GM08714 (cell line): Measurements from ENCODE around the gene SMOC2.
"Not testable (repeated sequence)": the region's sequence is repeated elsewhere in the genome, so short reads cannot be mapped to it uniquely, and the experiment has no call there.

Experiments
- H3K4me3 ChIP-seq: fragments of 200-500 bp; sonication (Bioruptor generic); 2 replicates; pipeline ENCODE4 v1.5.1; 2014; ENCODE audit warnings: mild to moderate bottlenecking, low read length, inconsistent platforms
- ZNF274 ChIP-seq: IDR thresholded peaks from 2 replicates; pipeline ENCODE4 v1.6.1; 2012; ENCODE audit warnings: mild to moderate bottlenecking, low read depth, low read length

The SMOC2 gene

GRCh38 chr6:168686029-168686738 lies 245.2 kb downstream of the SMOC2 start:
- no peak for TF ChIP-seq ZNF274
- no peak overlapping the region for H3K4me3 ChIP-seq

- TF ChIP-seq ZNF274 = no peak
- H3K4me3 ChIP-seq = no peak overlapping the region
Measured at GRCh38 chr6:168686831-168687730, 246.1 kb downstream of the SMOC2 start.

DNA sequence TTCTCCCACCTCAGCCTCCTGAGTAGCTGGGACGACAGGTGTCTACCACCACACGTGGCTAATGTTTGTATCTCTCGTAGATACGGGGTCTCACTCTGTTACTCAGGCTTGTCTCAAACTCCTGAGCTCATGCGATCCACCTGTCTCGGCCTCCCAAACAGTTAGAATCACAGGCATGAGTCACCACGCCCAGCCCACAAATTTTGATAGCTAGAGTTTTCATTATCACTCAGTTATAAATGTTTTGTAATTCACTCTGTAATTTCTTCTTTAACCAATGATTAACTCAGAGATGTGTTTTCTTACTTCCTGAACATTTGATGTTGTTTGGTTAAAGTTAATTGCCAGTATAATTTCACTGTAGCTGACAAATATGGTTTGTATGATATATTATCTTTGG lies 249.3 kb downstream of the SMOC2 start:
- no peak overlapping the region for H3K4me3 ChIP-seq
- no peak for TF ChIP-seq ZNF274

GRCh38 chr6:168691774-168692173 lies 250.8 kb downstream of the SMOC2 start:
- no peak for TF ChIP-seq ZNF274

DNA sequence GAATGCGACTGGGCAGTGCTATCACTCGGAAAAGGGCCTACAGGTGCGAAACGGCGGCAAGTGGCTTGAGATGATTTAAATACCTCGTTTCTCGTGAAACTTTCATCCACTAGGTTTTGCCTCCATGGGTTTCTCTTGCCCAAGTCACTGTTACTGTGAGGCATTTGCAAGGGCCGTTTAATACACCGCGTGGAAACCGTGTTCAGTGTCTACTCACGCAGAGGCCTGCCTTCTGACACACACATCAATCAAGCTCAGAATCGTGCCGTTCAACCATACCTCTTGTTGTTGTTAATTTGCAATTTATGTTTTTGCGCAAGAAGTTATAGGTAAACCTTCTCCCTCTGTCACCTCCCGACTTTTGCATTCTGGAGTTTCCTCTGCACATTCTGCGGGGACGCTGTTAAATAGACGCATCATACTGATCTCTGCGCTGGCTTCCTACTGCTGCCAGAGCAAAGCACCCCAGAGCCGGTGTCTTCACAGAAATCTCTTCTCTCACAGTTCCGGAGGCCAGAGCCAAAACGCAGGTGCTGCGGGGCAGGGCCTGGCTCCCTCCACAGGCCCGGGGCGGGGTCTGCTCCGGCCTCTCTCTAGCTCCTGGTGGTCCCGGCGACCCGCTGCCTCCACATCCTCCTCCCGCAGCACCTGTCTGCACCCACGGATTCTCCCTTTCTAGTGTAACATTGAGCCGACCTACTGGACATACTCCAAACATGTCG lies 251.4 kb downstream of the SMOC2 start:
- no peak overlapping the region for H3K4me3 ChIP-seq
- TF ChIP-seq ZNF274 = no peak

More at GRCh38 chr6:168691774-168692173, 250.8 kb downstream of the SMOC2 start:
- no peak overlapping the region for H3K4me3 ChIP-seq

DNA sequence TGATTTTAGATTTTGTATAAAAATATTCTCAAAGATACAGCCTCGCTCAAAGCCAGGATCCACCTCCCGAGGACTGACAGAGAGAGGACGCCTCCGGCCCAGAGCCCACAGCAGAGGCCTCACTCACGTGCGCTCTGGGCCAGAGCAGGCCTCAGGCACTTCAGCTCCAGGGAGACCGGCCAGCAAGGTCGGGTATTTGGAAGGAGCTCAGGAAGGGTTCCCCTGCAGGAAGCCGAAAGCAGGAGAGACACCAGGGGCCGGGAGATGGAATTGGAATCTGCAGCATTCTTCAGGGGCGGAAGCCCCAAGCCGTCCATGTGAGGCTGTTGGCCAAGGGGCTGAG lies 251.9 kb downstream of the SMOC2 start:
- H3K4me3 ChIP-seq = not testable (repeated sequence)

DNA sequence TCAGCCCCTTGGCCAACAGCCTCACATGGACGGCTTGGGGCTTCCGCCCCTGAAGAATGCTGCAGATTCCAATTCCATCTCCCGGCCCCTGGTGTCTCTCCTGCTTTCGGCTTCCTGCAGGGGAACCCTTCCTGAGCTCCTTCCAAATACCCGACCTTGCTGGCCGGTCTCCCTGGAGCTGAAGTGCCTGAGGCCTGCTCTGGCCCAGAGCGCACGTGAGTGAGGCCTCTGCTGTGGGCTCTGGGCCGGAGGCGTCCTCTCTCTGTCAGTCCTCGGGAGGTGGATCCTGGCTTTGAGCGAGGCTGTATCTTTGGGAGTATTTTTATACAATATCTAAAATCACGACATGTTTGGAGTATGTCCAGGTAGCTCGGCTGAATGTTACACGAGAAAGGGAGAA lies 253.8 kb downstream of the SMOC2 start:
- H3K4me3 ChIP-seq = not testable (repeated sequence)

GRCh38 chr6:168695701-168696100 lies 254.7 kb downstream of the SMOC2 start:
- H3K4me3 ChIP-seq = no peak overlapping the region
- TF ChIP-seq ZNF274 = no peak

- no peak for TF ChIP-seq ZNF274
- H3K4me3 ChIP-seq = no peak overlapping the region
Measured at GRCh38 chr6:168698923-168699322, 257.9 kb downstream of the SMOC2 start.

DNA sequence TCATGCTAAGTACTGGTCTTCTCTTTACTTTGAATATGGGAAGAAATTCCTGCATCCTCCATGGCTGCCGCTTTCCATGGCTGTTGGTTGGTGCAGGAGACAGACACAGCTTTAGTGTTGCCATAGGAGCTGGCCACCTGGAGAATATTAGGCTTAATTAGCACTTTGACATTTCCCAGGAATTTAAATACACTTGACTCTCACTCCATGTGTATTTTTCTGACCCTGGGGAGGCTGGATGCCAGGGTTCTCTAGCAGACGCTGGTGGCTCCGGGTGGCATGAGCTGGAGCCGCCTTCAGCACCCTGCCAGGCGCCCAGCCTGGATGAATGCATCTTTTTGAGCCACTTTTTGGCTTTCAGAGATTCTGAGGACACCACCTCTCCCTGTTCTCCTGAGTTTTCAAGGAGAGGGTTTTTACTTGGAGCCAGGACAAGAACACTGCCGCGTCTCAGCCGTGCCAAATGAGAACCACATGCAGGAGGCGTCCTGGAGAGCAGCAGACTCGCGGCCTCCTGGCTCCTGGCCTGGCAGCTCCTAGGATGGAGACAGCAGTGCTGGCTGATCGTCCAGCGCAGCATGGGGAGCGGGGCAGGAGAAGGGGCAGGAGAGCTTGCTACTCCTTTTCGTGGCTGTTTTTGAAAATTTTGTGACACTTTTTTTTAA lies 258.8 kb downstream of the SMOC2 start:
- TF ChIP-seq ZNF274 = no peak

GRCh38 chr6:168700880-168701279 lies 259.9 kb downstream of the SMOC2 start:
- H3K4me3 ChIP-seq = no peak overlapping the region
- TF ChIP-seq ZNF274 = no peak

More for the DNA sequence above, 258.8 kb downstream of the SMOC2 start:
- H3K4me3 ChIP-seq = no peak overlapping the region

- TF ChIP-seq ZNF274 = no peak
- H3K4me3 ChIP-seq = no peak overlapping the region
Measured at GRCh38 chr6:168703990-168704389, 263.0 kb downstream of the SMOC2 start.

DNA sequence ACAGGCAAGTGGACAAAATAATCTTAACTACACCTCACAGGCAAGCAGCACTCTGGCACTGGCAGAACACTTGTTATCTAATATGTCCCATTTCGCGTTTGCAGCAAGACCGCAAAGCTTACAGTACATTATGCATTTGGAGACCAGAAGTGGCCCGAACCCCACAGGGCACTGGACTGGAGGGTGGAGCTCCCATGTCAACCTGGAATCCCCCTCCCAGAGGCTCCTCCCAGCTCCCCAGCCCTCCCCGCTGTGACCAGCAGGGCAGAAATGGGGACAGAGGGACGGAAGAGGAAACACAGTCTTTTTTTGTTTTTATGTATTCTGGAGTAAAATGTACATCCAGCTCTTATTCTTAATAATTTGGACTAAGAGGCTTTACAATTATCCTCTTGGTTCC lies 263.7 kb downstream of the SMOC2 start:
- no peak for TF ChIP-seq ZNF274
- H3K4me3 ChIP-seq = no peak overlapping the region

DNA sequence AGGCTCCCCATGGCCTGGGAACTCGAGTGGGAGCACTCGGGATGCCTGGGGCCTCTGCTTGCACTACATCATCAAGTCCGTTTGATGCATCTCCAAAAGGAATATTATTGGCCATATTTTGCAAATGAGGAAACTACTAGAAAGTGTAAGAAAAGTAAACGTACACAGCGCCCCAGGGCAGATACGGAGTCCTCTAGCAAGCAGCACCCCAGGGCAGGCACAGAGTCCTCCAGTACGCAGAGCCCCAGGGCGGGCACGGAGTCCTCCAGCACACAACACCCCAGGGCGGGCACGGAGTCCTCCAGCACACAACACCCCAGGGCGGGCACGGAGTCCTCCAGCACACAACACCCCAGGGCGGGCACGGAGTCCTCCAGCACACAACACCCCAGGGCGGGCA lies 264.3 kb downstream of the SMOC2 start:
- H3K4me3 ChIP-seq = not testable (repeated sequence)
